C4-2B (cell line): Measurements from ENCODE around the gene PDHX.

Experiments used
- ZFX ChIP-seq: fragments of 450-650 bp; IDR thresholded peaks from 2 replicates; pipeline ENCODE4 v1.6.1; 2017
- TF ChIP-seq, protein P1 (sequence below): fragments of 450-650 bp; conservative IDR thresholded peaks from 2 replicates; pipeline ENCODE4 v1.5.1; 2017; ENCODE audit warnings: mild to moderate bottlenecking

- TF ChIP-seq, protein P1, sequence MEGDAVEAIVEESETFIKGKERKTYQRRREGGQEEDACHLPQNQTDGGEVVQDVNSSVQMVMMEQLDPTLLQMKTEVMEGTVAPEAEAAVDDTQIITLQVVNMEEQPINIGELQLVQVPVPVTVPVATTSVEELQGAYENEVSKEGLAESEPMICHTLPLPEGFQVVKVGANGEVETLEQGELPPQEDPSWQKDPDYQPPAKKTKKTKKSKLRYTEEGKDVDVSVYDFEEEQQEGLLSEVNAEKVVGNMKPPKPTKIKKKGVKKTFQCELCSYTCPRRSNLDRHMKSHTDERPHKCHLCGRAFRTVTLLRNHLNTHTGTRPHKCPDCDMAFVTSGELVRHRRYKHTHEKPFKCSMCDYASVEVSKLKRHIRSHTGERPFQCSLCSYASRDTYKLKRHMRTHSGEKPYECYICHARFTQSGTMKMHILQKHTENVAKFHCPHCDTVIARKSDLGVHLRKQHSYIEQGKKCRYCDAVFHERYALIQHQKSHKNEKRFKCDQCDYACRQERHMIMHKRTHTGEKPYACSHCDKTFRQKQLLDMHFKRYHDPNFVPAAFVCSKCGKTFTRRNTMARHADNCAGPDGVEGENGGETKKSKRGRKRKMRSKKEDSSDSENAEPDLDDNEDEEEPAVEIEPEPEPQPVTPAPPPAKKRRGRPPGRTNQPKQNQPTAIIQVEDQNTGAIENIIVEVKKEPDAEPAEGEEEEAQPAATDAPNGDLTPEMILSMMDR, result no peak
- TF ChIP-seq ZFX, result no peak
Measured at GRCh38 chr11:35003186-35003585, 86.8 kb downstream of the PDHX start.
